WERI-Rb-1 (cell line): ENCODE data around the gene FBN3.

Experiments used
- DNase-seq: peaks from one replicate; pipeline ENCODE4 v3.0.0-alpha.2; 2020
- H3K27ac ChIP-seq: fragments of 250-450 bp; sonication (Bioruptor Pico); 2 replicates; pipeline ENCODE4 v1.5.1; 2020; ENCODE audit warnings: mild to moderate bottlenecking, moderate library complexity
- H3K27me3 ChIP-seq: fragments of 250-450 bp; sonication (Bioruptor Pico); 2 replicates; pipeline ENCODE4 v1.5.1; 2021; ENCODE audit warnings: mild to moderate bottlenecking, low read depth, moderate library complexity; ENCODE audit not compliant: insufficient read depth, severe bottlenecking
- H3K36me3 ChIP-seq: fragments of 250-450 bp; sonication (Bioruptor Pico); 2 replicates; pipeline ENCODE4 v1.5.1; 2020; ENCODE audit warnings: mild to moderate bottlenecking, moderate library complexity
- H3K4me3 ChIP-seq: 2 replicates; pipeline ENCODE4 v1.5.1; 2011; ENCODE audit warnings: low read depth, mild to moderate bottlenecking, control low read depth, low read length
- H3K9me3 ChIP-seq: fragments of 250-450 bp; sonication (Bioruptor Pico); 2 replicates; pipeline ENCODE4 v1.5.1; 2021; ENCODE audit warnings: mild to moderate bottlenecking, moderate library complexity; ENCODE audit not compliant: severe bottlenecking
- CTCF ChIP-seq: IDR thresholded peaks from 2 replicates; pipeline ENCODE4 v1.5.1; 2011; ENCODE audit warnings: low read depth, mild to moderate bottlenecking, control low read depth, inconsistent platforms, low read length

Gene FBN3

GRCh38 chr19:8064911-8065874 is 84.2 kb downstream of the FBN3 start:
- Histone ChIP-seq H3K36me3 (no peaks in the 10 kb centered on the region), H3K4me3 (no peak overlapping the region), H3K27me3 (no peaks in the 10 kb centered on the region), H3K9me3 (peaks cover 10% of the 10 kb centered on the region), H3K27ac (no peak overlapping the region)
- no peak for TF ChIP-seq CTCF
- no peak for DNase-seq

GRCh38 chr19:8057545-8058270 is 91.7 kb downstream of the FBN3 start:
- no peak for TF ChIP-seq CTCF
- DNase-seq, result no peak
- Histone ChIP-seq H3K27me3 (no peaks in the 10 kb centered on the region), H3K27ac (no peak overlapping the region), H3K36me3 (no peaks in the 10 kb centered on the region), H3K4me3 (no peak overlapping the region), H3K9me3 (no peaks in the 10 kb centered on the region)

- no peak for DNase-seq
- Histone ChIP-seq H3K36me3 (no peaks in the 10 kb centered on the region), H3K9me3 (no peaks in the 10 kb centered on the region), H3K4me3 (no peak overlapping the region), H3K27ac (no peak overlapping the region), H3K27me3 (no peaks in the 10 kb centered on the region)
- TF ChIP-seq CTCF, result no peak
These were observed 92.9 kb downstream of the FBN3 start for GRCh38 chr19:8056533-8056932.

- Histone ChIP-seq H3K4me3 (no peak overlapping the region), H3K9me3 (no peaks in the 10 kb centered on the region), H3K27me3 (no peaks in the 10 kb centered on the region), H3K36me3 (no peaks in the 10 kb centered on the region), H3K27ac (no peak overlapping the region)
- no peak for DNase-seq
- no peak for TF ChIP-seq CTCF
These were observed 95.2 kb downstream of the FBN3 start for GRCh38 chr19:8054169-8054568.

GRCh38 chr19:8052464-8052859 is 96.9 kb downstream of the FBN3 start, which contains the start of gene CCL25:
TSS of gene CCL25 (plus strand) at chr19:8052760. CDS start at chr19:8053050, 290 bp downstream.
- Histone ChIP-seq H3K27ac (no peak within 1 kb of the TSS), H3K9me3 (no peaks in the 10 kb centered on the region), H3K27me3 (no peaks in the 10 kb centered on the region), H3K4me3 (no peak within 1 kb of the TSS), H3K36me3 (no peaks in the 10 kb centered on the region)
- DNase-seq, result no peak
- no peak for TF ChIP-seq CTCF
